ENCODE measurements around the gene EMCN.

GRCh38 chr4:100494166-100494565 is 23.7 kb downstream of the EMCN start:
- no peak for TF ChIP-seq ZNF143 (CRISPR knock-in tag; IDR thresholded peaks at IDR 0.05)
- TF ChIP-seq GABPA (tag; conservative IDR thresholded peaks at IDR 0.05; ENCODE audit: low read depth) = no peak
- TF ChIP-seq ZNF76 (CRISPR knock-in tag; IDR thresholded peaks at IDR 0.05; ENCODE audit: borderline replicate concordance) = no peak
- no peak for TF ChIP-seq ZNF12 (CRISPR knock-in tag; IDR thresholded peaks at IDR 0.05)
- TF ChIP-seq, protein P1, sequence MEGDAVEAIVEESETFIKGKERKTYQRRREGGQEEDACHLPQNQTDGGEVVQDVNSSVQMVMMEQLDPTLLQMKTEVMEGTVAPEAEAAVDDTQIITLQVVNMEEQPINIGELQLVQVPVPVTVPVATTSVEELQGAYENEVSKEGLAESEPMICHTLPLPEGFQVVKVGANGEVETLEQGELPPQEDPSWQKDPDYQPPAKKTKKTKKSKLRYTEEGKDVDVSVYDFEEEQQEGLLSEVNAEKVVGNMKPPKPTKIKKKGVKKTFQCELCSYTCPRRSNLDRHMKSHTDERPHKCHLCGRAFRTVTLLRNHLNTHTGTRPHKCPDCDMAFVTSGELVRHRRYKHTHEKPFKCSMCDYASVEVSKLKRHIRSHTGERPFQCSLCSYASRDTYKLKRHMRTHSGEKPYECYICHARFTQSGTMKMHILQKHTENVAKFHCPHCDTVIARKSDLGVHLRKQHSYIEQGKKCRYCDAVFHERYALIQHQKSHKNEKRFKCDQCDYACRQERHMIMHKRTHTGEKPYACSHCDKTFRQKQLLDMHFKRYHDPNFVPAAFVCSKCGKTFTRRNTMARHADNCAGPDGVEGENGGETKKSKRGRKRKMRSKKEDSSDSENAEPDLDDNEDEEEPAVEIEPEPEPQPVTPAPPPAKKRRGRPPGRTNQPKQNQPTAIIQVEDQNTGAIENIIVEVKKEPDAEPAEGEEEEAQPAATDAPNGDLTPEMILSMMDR (IDR thresholded peaks at IDR 0.05 in 2 of 3, conservative IDR thresholded peaks at IDR 0.05 in 1 of 3; ENCODE audit: insufficient read depth in 2 of 3, low read depth in 1 of 3, low read length in 3 of 3) = no peak
- TF ChIP-seq CREM (IDR thresholded peaks at IDR 0.05; ENCODE audit: low read depth) = no peak
- TF ChIP-seq ZNF778 (CRISPR knock-in tag; IDR thresholded peaks at IDR 0.05) = no peak

All from K562 (cell line).